ENCODE measurements around the gene LSM4.
A peak's percentile ranks its signal among the peaks of the same experiment; 100 is the strongest.

The LSM4 gene

DNA sequence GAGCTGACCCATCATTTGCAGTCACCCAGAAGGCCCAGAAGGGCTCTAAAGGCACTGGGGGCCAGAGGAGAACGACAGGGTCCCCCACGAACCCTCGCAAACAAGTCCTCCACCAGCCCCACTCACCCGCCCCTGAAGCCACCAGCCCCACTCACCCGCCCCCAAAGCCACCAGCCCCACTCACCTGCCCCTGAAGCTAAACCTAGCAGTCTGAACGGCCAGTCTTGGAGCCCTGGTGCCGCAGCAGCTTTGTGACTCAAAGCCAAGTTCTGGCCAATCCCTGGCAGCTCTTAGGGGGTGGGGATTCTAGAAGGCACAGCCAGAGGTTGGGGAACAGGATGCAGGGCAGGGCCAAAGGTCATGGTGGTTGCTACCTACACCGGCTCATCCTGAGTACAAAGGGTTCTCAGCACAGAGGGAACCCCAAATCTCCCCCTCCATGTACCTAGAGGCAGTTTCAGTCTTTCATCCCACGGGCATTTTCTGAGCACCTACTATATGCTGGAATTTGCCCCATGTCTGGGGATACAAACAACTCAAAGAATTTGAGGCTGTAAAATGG is 48.6 kb downstream of the LSM4 start, which contains the start of gene IQCN:
TSS of gene IQCN (minus strand) at position 234 of the 562 bp plus-strand sequence. CDS start 4,974 bp downstream, outside the sequence.
- DNase-seq = peak; percentile 64

DNA sequence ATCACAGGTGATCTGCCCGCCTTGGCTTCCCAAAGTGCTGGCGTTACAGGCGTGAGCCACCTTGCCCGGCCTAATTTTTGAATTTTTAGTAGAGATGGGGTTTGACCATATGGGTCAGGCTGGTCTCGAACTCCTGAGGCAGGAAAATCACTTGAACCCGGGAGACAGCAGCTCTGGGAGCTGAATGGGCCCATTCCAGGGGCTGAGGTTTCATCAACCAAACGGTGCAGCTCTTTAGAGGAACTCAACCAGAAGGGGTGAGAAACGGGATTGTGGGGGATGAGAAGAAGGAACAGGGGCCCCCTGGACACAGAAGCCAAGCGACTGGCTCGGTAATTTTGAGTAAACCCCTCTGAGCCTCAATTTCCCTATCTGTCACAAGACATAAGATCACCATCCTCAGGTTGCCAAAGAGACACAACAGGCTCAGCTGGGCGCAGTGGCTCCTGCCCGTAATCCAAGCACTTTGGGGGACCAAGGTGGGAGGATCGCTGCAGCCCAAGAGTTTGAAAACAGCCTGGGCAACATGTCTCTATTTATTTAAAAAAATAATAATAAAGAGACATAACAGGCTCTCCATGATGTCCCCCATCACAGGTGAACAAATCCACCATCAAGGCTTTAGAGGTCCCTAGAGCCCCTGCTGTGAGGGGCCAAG is 49.2 kb downstream of the LSM4 start:
- DNase-seq = peak; percentile 45

DNA sequence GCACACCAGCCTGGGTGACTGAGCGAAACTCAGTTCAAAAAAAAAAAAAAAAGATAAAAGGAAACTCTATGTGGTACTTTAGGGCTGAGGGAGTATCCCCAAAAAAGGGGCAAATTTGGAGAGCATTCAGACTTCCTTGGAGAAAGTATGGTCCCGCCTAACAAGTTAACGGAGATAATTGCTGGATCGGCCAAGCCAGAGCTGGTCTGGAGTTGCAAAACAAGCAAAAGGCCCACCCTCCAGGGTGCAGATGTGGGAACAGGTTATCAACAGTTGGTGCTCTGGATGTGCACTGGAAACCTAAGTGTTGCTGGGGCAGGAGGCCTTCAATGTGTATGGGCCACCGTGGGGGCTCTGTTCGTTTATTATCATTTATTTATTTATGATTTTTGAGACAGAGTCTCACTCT is 51.4 kb downstream of the LSM4 start:
- DNase-seq = peak; percentile 56

DNA sequence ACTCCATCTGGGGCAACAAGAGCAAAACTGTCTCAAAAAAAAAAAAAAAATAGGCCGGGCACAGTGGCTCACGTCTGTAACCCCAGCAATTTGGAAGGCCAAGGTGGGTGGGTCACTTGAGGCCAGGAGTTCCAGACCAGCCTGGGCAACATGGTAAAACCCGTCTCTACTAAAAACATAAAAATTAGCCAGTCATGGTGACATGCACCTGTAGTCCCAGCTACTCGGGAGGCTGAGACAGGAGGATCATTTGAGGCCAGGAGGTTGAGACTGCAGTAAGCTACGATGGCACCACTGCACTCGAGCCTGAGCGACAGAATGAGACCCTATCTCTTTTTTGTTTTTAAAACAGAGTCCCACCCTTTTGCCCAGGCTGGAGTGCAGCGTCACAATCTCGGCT is 52.5 kb downstream of the LSM4 start:
- DNase-seq = no peak

DNA sequence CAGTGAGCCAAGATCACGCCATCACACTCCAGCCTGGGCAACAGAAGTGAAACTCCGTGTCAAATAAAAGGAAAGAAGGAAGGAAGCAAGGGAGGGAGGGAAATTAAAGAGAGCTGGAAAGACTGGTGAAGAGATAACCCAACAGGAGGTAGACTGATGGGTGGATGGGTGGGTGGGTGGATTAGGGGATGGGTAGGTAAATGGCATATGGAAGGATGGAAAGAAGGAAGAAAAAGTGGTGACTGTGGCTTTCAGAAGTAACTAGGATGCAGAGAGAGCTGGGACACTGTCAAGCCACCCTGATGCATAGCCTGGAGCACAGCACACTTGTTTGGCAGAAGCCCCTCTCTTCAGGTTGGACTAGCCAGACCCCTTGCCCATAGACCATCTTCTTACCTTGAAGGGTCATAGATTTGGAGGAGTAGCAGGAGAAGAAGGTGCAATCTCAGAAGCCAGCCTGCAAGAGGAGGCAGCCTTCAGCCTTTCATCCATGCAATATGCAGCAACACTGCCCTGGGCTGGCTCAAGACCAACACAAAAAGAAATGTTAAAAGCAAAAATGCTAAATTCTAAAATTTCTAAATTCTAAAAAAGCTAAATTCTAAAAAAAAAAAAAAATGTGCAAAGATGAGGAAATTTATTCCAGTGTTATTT is 53.7 kb downstream of the LSM4 start:
- no peak for DNase-seq

DNA sequence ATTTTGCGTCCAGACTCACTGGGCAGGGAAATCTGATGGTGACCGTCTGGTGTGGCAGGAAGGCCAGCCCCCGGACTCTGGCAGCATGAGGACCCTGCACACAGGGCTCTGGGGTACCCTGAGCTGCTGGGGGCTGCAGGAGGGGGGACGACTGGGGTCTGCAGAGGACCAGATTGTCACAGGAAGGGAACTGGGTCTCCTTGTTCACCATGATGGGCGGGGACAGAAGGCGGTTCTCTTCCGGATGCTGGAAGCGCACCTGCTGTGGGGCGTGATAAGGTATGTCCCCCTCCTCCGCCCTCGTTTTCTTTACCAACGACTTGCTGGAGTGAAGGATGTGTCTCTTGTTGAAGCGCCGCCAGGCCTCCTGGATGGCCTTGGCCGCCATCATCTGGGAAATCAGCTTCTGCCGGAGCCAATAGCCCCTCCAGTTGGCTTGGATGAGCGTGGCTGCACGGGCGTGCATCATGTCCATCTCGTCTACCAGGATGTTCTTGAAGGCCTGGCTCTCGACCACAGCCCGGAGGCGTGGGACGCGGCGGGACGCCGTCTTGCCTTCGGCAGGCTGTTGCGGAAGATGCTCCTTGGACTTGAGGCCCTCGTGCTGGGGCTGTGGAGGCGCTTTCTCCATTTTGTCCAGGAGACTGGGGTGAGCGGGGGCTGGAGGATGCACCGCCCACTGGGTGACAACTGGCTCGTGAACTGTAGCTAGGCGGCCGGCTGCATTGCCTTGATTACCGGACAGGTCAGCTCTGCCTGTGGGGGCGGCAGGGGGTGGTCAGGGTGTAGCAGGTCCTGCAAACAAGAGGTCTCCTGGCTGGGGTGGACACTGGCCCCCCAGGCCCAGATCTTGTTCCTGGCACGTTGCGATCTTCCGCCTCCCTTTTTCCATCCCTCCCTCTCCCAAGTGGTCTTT is 55.8 kb downstream of the LSM4 start:
- no peak for DNase-seq

DNA sequence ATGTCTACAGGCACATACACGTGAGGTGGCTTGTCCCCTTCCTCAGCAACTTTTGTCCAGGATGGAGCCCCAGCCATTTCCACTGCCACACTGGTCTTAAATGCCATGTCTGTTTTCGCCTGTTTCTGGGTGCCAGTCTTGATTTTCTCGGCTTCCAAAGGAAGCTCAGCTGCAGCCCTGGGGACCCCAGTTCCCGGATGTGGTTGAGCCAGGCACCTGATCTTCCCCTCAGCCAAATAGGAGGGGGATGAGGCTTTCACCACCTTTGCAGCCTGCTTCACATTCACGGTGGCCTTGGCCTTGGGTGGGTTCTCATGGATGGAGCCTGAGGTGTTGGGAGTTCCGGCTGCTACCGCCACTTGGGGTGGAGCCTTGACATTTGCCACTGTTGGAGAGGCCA is 57.3 kb downstream of the LSM4 start:
- no peak for DNase-seq

DNA sequence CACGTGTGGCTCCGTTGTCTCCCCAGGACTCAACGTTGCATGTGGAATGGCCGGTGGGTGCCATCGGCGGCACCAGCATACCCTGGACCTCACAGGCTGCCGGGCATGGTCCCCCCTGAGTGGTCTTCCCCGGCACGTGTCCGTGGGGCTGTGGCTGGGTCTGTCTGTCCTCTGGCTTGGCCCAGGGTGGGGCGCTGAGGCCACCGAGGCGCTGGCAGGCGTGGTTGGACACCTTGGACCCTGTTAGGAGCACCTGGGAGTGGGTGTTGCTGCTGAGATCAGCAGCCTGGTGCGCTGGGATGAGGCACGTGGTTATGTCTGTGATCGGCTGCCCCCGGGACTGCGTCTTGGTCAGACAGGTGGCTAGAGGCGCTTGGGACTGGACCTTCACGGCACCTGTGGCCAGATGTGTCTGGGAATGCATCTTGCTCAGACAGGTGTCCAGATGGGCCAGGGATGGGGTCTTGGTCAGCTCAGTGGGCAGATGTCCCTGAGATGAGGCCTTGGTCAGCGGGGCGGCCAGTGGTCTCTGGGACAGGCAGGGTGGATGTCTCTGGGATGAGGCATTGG is 57.8 kb downstream of the LSM4 start:
- DNase-seq = no peak

DNA sequence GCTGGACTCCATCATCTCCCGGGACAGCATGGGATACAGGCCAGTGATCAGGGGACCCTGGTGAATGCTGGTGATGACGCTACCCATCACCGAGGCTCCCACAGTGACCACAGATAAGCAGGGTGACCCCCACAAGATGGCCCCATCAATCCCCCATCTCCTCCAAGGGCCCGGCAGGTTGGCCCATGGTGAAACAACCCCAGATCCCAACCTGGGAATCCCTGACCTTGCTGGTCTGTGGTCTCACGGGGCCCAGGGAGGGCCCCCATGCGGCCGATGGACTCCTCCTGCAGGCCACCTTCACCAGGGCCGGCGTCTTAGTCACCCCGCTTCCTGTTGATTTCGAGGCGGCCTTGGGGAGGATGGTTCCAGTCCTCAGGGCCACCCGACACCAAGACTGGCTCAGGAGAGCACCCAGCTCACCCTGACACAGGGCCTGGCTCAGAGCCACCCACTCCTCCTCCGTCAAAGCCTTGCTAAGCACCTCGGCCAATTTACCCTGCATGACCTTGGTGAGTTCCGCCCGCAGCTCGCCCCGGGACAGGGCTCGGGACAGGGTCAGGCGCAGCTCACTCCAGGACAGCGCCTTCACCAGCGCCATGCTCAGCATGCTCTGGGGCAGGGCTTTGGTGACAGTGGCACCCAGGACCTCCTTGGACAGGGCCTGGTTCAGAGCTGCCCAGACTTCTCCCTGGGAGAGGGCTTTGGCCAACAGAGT is 58.6 kb downstream of the LSM4 start:
- DNase-seq = no peak

DNA sequence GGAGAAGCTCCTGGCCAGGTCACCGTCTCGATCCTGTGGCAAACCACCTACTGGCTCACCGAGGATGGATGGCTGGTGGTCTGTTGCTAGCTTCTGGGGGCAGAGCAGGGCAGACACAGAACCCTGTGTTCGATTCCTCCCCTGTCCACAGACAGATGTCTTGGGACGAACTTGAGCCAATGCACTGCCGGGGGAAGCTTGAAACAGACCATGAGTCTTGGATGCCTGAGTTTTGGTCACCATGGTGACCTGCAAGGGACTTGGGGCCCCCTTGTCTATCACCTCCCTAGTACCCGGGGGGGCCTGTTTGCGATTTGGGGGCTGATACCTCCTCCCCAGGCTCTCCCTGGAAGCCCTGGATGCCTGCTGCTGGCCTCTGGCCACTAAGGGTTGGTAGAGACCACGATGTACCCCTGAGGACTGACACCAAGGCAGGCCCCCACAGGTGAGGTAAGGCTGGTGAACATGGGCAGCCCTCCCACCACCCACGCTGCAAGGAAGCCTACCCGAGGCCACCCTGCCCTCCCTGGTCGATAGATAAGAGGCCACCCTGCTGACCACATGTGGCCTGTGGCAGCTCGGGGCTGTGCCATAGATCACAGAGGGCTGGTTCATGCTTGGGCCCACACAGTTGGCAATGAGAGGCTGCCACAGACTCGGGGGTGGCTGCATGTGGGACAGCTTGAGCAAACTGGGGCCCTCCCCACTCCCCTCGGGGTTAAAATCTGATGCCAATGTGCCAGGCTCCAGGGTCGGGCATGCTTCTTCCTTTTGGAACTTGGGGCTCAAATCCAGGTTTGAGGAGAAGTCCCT is 59.3 kb downstream of the LSM4 start:
- no peak for DNase-seq

DNA sequence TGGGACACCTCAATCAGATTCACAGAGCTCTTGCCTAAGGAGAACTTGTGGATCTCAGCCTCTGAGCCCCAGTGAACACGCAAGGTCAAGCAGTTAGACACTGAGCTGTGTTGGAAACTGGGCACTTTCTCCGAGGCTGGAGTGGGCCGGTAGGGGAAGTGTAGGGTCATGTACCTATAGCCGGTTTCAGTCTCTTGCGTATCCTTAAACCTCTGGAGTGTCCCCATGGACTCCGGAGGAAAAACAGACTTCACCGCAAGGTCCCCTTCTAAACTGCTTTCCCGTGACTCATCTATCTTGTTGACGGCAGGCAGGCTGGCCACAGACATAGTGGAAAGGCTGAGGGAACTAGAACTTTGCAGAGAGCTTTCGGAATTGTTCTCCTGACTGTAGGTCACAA is 60.0 kb downstream of the LSM4 start:
- no peak for DNase-seq

DNA sequence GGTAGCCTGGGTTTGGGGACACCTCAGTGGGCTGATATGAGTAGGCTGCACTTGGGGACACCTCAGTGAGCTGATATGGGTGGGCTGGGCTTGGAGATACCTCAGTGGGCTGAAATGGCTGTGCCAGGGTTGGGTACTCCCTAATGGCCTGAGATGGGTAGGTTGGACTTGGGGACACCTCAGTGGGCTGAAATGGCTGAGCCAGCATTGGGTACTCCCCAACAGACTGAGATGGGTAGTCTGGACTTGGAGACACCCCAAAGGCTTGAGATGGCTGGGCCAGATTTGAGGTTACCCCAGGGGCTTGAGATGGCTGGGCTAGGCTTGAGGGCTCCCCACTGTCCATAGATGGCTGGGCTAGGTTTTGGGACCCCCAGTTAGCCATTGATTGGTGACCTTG is 60.7 kb downstream of the LSM4 start:
- DNase-seq = no peak

DNA sequence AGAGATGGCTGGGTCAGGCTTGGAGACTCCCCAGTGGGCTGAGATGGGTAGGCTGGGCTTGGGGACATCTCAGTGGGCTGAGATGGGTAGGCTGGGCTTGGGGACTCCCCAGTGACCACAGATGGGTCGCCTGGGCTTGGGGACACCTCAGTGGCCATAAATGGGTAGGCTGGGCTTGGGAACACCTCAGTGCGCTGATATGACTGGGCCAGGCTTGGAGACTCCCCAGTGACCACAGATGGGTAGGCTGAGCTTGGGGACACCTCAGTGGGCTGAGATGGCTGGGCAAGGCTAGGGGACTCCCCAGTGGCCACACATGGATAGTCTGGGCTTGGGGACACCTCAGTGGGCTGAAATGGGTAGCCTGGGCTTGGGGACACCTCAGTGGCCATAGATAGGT is 61.4 kb downstream of the LSM4 start:
- DNase-seq = no peak

DNA sequence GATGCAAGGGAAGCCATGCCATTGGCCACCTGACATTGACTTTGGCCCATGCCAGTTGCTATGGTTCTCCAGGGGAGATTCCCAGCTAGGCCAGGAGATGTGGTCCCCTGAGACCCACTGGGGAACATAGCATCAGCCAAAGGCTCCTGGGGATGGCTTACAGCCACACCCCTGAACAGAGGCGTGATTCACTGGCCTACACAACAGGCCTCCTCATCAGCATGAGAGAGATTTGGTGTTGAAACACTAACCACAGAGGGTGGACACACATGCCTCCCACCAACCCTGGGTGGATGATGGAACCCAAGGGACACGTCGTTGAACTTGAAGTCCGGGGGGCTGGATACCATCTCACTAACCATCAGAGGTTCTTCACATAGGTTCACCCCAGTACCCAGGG is 63.0 kb downstream of the LSM4 start:
- DNase-seq = no peak

DNA sequence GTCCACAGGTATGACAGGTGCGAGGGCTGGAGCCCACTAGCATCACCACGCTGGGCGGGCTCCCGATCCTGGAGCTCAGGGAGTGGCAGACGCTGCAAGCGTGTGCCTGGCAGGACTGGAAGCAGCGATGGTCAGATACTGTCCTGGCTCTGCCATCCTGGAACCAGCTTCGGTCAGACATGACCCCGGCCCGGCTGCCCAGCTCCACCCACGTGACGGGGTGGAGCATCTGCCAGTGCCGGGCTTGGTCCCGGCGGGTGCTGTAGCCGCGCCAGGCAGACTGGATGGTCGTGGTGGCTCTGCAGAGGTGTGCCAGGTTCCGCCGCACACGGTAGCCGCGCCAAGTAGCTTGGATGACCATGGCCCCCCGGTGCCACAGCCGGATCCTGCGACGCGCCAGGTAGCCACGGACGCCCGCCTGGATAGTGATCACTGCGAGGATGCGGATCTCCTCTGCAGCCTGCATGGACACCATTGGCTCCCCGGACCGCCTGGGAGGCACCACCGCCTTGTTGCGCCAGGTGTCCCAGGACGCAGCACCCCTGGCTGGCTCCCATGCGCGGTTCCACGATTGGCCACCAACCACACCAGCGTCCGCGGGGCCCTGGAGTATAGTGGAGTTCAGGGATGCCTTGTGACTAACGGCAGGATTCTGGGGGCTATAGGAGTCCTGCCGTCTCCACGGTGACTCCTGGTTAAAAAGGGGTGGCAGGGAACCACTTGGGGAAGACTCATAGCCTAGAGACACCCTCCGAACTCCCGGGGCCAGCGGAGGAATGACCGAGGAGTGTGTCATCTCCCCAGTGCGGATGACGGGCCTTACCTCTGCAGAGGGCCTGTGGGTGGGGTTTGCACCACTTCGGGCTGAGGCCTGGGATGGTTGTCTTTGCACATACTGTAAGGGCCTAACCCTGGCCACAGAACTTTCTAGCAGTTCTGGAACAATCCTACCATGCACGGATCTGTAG is 65.1 kb downstream of the LSM4 start:
- no peak for DNase-seq
